GM12878 (cell line): ENCODE results near the gene COQ10B. TPM values are rescaled to one million over a fixed set of nuclear protein-coding genes. Genes with fewer than 3 reads are reported as not detected.
A peak's percentile ranks its signal among the peaks of the same experiment; 100 is the strongest.

Source experiments
- ASH2L ChIP-seq: fragments of 300-600, 200-600 bp; sonication (generic); IDR thresholded peaks from 2 replicates; pipeline ENCODE4 v1.6.1; 2017; ENCODE audit warnings: low read depth, mild to moderate bottlenecking, borderline replicate concordance
- BMI1 ChIP-seq: fragments of 450-650 bp; IDR thresholded peaks from 2 replicates; pipeline ENCODE4 v1.6.1; 2016; ENCODE audit warnings: mild to moderate bottlenecking, moderate library complexity, borderline replicate concordance
- CHD2 ChIP-seq: IDR thresholded peaks from 2 replicates; pipeline ENCODE4 v1.6.1; 2011; ENCODE audit warnings: low read depth, low read length, improper control_type of control experiment, borderline replicate concordance
- EZH2 ChIP-seq: IDR thresholded peaks from 2 replicates; pipeline ENCODE4 v1.6.1; 2012; ENCODE audit warnings: low read depth, mild to moderate bottlenecking, control low read depth, inconsistent platforms, low read length, borderline replicate concordance; ENCODE audit not compliant: control insufficient read depth
- FOS ChIP-seq: IDR thresholded peaks from 3 replicates; pipeline ENCODE4 v1.6.1; 2011; ENCODE audit warnings: borderline replicate concordance; ENCODE audit not compliant: insufficient read length; ENCODE audit errors: extremely low read depth
- FOXM1 ChIP-seq: IDR thresholded peaks from 2 replicates; pipeline ENCODE4 v1.6.1; 2012; ENCODE audit warnings: low read depth, mild to moderate bottlenecking, inconsistent platforms, low read length, moderate library complexity
- GATAD2B ChIP-seq: fragments of 450-650 bp; conservative IDR thresholded peaks from 2 replicates; pipeline ENCODE4 v1.6.1; 2017; ENCODE audit warnings: low read depth, mild to moderate bottlenecking, moderate library complexity
- HDAC6 ChIP-seq: fragments of 200-600 bp; sonication (generic); IDR thresholded peaks from one replicate; pipeline ENCODE4 v1.8.0; 2017; ENCODE audit warnings: antibody characterized with exemption; ENCODE audit not compliant: unreplicated experiment
- IKZF1 ChIP-seq: fragments of 450-650 bp; conservative IDR thresholded peaks from 2 replicates; pipeline ENCODE4 v1.6.1; 2017; ENCODE audit warnings: antibody characterized with exemption, mild to moderate bottlenecking
- IKZF2 ChIP-seq, 2 experiments: fragments of 450-650 bp; IDR thresholded peaks; 2 replicates each; pipeline ENCODE4 v1.6.1; 2017; ENCODE audit warnings: mild to moderate bottlenecking in 2 of 2, moderate library complexity in 2 of 2
- IRF3 ChIP-seq: fragments of 450-650 bp; IDR thresholded peaks from 2 replicates; pipeline ENCODE4 v1.6.1; 2014; ENCODE audit warnings: mild to moderate bottlenecking
- JUNB ChIP-seq: IDR thresholded peaks from 2 replicates; pipeline ENCODE4 v1.6.1; 2016; ENCODE audit warnings: antibody characterized with exemption, mild to moderate bottlenecking
- KAT2A ChIP-seq: conservative IDR thresholded peaks from 2 replicates; pipeline ENCODE4 v1.6.1; 2011; ENCODE audit warnings: low read depth, low read length; ENCODE audit not compliant: control insufficient read depth
- LARP7 ChIP-seq: fragments of 450-650 bp; IDR thresholded peaks from 2 replicates; pipeline ENCODE4 v1.6.1; 2017; ENCODE audit warnings: mild to moderate bottlenecking
- MEF2B ChIP-seq: fragments of 450-650 bp; IDR thresholded peaks from 2 replicates; pipeline ENCODE4 v1.6.1; 2018; ENCODE audit warnings: mild to moderate bottlenecking, moderate library complexity; ENCODE audit not compliant: partially characterized antibody, poor library complexity, severe bottlenecking
- MYC ChIP-seq: IDR thresholded peaks from 2 replicates; pipeline ENCODE4 v1.6.1; 2011; ENCODE audit warnings: mild to moderate bottlenecking, low read length, moderate library complexity, inconsistent platforms; ENCODE audit not compliant: insufficient read depth, insufficient replicate concordance, insufficient read length, severe bottlenecking
- NFYB ChIP-seq: IDR thresholded peaks from 2 replicates; pipeline ENCODE4 v1.6.1; 2011; ENCODE audit warnings: low read depth, mild to moderate bottlenecking, low read length, improper control_type of control experiment, moderate library complexity; ENCODE audit not compliant: insufficient read depth
- PML ChIP-seq: IDR thresholded peaks from 2 replicates; pipeline ENCODE4 v1.6.1; 2012; ENCODE audit warnings: low read length, inconsistent platforms
- RAD51 ChIP-seq: fragments of 450-650 bp; IDR thresholded peaks from 2 replicates; pipeline ENCODE4 v1.6.1; 2016; ENCODE audit warnings: moderate library complexity, mild to moderate bottlenecking, inconsistent platforms
- RB1 ChIP-seq: fragments of 450-650 bp; formaldehyde crosslinking; IDR thresholded peaks from 2 replicates; pipeline ENCODE4 v1.6.1; 2017; ENCODE audit warnings: mild to moderate bottlenecking, borderline replicate concordance
- RBBP5 ChIP-seq: fragments of 200-600 bp; sonication (generic); conservative IDR thresholded peaks from 2 replicates; pipeline ENCODE4 v1.6.1; 2016
- SMAD5 ChIP-seq: IDR thresholded peaks from 2 replicates; pipeline ENCODE4 v1.6.1; 2016; ENCODE audit warnings: antibody characterized with exemption, low read depth
- STAT1 ChIP-seq: fragments of 450-650 bp; conservative IDR thresholded peaks from 2 replicates; pipeline ENCODE4 v1.6.1; 2014; ENCODE audit warnings: antibody characterized with exemption, mild to moderate bottlenecking
- ZNF592 ChIP-seq: fragments of 450-650 bp; IDR thresholded peaks from 2 replicates; pipeline ENCODE4 v1.6.1; 2017; ENCODE audit warnings: mild to moderate bottlenecking, moderate library complexity
- polyA plus RNA-seq, 11 experiments: library from polyadenylated mRNA; depleted of rRNA in 4 of 11; unstranded in 6 of 11; stranded (reverse) in 5 of 11; fragments of >200 nt; fragmentation: Nextera tagmentation in 4 of 11; fragmentation: Illumina TruSeq in 1 of 11; extraction: Ambion mirVana in 4 of 11; extraction: Trizol in 1 of 11; gene quantifications; 1 replicate in 1 of 11; 2 replicates in 10 of 11; pipeline versions ENCODE4 v1.2.1 to v1.2.3, GENCODE V29; 2011 to 2016; ENCODE audit warnings: inconsistent platforms in 2 of 11, missing spikeins in 2 of 11, low read depth in 1 of 11
- total RNA-seq, 4 experiments: library from RNA; depleted of rRNA in 3 of 4; stranded (reverse); fragments of >200 nt in 3 of 4; fragmentation: Illumina TruSeq in 1 of 4; extraction: Trizol in 1 of 4; gene quantifications; 2 replicates each; pipeline versions ENCODE4 v1.2.1 to v1.2.3, GENCODE V29; 2013 to 2021
- TF ChIP-seq, protein P1 (sequence below): IDR thresholded peaks from 2 replicates; pipeline ENCODE4 v1.6.1; 2011; ENCODE audit warnings: borderline replicate concordance, low read depth, mild to moderate bottlenecking, moderate library complexity, mixed read lengths, low read length; ENCODE audit not compliant: insufficient read depth; ENCODE audit errors: extremely low read length

The COQ10B gene
- total and polyA plus RNA-seq, 10 of the 15 experiments (the other 5 are each of a cell fraction or from before 2014, with no cell fraction given) = 3.6 to 23.2 (median 13.2) TPM

GRCh38 chr2:197453123-197453913 lies at the start of gene COQ10B (continued):
- TF ChIP-seq MEF2B (no peak), CHD2 (peak; percentile 78), FOXM1 (no peak; the same call in 1 of the 2 replicates), STAT1 (no peak; the same call in 1 of the 2 replicates), RBBP5 (no peak), ASH2L (peak; percentile 79; the same call in 1 of the 2 replicates), IRF3 (peak; percentile 51; the same call in 1 of the 2 replicates), EZH2 (no peak), JUNB (peak; percentile 31; the same call in 1 of the 2 replicates), IKZF1 (peak; percentile 67), HDAC6 (peak; percentile 26), ZNF592 (no peak), PML (peak; percentile 95; the same call in 1 of the 2 replicates), RB1 (peak; percentile 75; the same call in 1 of the 2 replicates), NFYB (peak; percentile 96), BMI1 (no peak), FOS (no peak), KAT2A (no peak), RAD51 (no peak), IKZF2 (IDR thresholded peaks at IDR 0.05) (no peak), LARP7 (peak; percentile 82; the same call in 1 of the 2 replicates), MYC (no peak), GATAD2B (peak; percentile 57), SMAD5 (no peak; the same call in 1 of the 2 replicates)
- TF ChIP-seq, protein P1, sequence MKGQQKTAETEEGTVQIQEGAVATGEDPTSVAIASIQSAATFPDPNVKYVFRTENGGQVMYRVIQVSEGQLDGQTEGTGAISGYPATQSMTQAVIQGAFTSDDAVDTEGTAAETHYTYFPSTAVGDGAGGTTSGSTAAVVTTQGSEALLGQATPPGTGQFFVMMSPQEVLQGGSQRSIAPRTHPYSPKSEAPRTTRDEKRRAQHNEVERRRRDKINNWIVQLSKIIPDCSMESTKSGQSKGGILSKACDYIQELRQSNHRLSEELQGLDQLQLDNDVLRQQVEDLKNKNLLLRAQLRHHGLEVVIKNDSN = no peak
